Measurements from ENCODE around the gene DIRAS3.
"Not testable (repeated sequence)": the region's sequence is repeated elsewhere in the genome, so short reads cannot be mapped to it uniquely, and the experiment has no call there.

DIRAS3 gene

GRCh38 chr1:68024635-68025338 is 25.6 kb downstream of the DIRAS3 start:
- DNase-seq (ENCODE audit: low spot score) = no peak

- no peak for DNase-seq (ENCODE audit: low spot score)
Measured at GRCh38 chr1:68016381-68016780, 34.0 kb downstream of the DIRAS3 start.

- no peak for DNase-seq (ENCODE audit: low spot score)
Measured at GRCh38 chr1:68015971-68016370, 34.5 kb downstream of the DIRAS3 start.

- DNase-seq (ENCODE audit: low spot score) = no peak
Measured at GRCh38 chr1:68015369-68015768, 35.1 kb downstream of the DIRAS3 start.

- DNase-seq (ENCODE audit: low spot score) = no peak
Measured at GRCh38 chr1:68013351-68013750, 37.1 kb downstream of the DIRAS3 start.

- no peak for DNase-seq (ENCODE audit: low spot score)
Measured at GRCh38 chr1:68011657-68012375, 38.6 kb downstream of the DIRAS3 start.

GRCh38 chr1:68010543-68010942 is 39.9 kb downstream of the DIRAS3 start:
- DNase-seq (ENCODE audit: low spot score) = no peak

- DNase-seq (ENCODE audit: low spot score) = no peak
Measured at GRCh38 chr1:68010090-68010489, 40.3 kb downstream of the DIRAS3 start.

- not testable (repeated sequence) for DNase-seq (ENCODE audit: low spot score)
Measured at GRCh38 chr1:68003626-68004025, 46.8 kb downstream of the DIRAS3 start.

- DNase-seq (ENCODE audit: low spot score) = no peak
Measured at GRCh38 chr1:68000191-68000590, 50.2 kb downstream of the DIRAS3 start.

- DNase-seq (ENCODE audit: low spot score) = no peak
Measured at GRCh38 chr1:67997746-67998145, 52.7 kb downstream of the DIRAS3 start.

Measured in pons (tissue), 1 donor.